ENCODE data around the gene VDR.

DNA sequence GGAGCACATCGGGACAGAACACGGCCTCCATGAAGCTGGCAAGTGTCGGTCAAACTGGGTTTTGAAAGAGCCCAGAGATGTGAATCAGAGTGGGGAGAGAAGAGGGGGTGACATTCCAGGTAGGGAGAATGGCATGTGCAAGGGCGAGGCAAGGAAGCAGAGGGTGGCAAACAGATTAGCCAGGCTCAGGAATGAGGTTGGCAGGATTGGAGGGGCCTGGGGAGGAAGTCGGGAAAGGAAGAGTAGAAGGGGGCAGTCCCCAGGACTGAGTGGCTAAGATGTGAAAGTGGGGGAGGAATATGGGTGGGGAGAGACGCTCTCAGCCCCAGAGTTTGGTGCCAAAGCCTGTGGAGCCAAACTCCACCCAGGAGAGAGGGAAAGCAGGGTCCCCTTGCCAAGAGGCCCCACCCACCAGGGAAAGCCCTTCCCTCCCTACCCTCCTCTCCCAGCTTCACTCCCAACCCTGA, 79.6 kb downstream of the VDR start:
- TF ChIP-seq EZH2 (IDR thresholded peaks at IDR 0.05; ENCODE audit: low read length), result no peak
- TF ChIP-seq, protein P1, sequence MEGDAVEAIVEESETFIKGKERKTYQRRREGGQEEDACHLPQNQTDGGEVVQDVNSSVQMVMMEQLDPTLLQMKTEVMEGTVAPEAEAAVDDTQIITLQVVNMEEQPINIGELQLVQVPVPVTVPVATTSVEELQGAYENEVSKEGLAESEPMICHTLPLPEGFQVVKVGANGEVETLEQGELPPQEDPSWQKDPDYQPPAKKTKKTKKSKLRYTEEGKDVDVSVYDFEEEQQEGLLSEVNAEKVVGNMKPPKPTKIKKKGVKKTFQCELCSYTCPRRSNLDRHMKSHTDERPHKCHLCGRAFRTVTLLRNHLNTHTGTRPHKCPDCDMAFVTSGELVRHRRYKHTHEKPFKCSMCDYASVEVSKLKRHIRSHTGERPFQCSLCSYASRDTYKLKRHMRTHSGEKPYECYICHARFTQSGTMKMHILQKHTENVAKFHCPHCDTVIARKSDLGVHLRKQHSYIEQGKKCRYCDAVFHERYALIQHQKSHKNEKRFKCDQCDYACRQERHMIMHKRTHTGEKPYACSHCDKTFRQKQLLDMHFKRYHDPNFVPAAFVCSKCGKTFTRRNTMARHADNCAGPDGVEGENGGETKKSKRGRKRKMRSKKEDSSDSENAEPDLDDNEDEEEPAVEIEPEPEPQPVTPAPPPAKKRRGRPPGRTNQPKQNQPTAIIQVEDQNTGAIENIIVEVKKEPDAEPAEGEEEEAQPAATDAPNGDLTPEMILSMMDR (optimal IDR thresholded peaks at IDR 0.05 in 1 of 3, IDR thresholded peaks at IDR 0.05 in 1 of 3, conservative IDR thresholded peaks at IDR 0.05 in 1 of 3; ENCODE audit: extremely low read depth in 1 of 3, insufficient read depth in 2 of 3, low read length in 3 of 3), result no peak
